ENCODE data around the gene CFAP20DC. TPM values are rescaled to one million over a fixed set of nuclear protein-coding genes. Genes with fewer than 3 reads are reported as not detected.
"Not testable (repeated sequence)": the region's sequence is repeated elsewhere in the genome, so short reads cannot be mapped to it uniquely, and the experiment has no call there.

Gene CFAP20DC
- total RNA-seq, 2 donors from 2014 or later: 0.08 to 0.24 TPM

GRCh38 chr3:58720526-58720925, 329.3 kb downstream of the CFAP20DC start:
- DNase-seq (no peak), ATAC-seq (no peak)
- intact Hi-C loops (cut with DNase I): no loop called here

DNA sequence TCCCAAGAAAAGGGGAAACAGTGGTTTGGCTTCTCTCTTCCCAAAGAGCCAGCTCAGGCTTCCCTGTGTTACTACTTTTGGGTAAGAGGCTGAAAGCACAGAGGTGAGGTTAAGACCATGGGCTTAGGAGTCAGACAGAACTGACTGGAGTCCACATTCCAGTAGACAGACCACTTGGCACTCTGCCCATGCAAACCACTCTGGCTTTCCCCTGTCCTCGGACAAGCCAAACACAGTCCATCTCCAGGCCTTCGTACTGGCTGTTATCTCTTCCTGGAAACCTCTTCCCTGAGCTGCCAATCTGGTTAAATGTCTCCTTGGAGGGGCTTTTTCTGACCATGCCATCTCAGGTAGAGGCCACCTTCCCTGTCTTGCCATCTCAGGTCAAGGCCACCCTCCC, 330.1 kb downstream of the CFAP20DC start:
- DNase-seq (no peak), ATAC-seq (no peak)
- intact Hi-C loops (cut with DNase I): no loop called here

DNA sequence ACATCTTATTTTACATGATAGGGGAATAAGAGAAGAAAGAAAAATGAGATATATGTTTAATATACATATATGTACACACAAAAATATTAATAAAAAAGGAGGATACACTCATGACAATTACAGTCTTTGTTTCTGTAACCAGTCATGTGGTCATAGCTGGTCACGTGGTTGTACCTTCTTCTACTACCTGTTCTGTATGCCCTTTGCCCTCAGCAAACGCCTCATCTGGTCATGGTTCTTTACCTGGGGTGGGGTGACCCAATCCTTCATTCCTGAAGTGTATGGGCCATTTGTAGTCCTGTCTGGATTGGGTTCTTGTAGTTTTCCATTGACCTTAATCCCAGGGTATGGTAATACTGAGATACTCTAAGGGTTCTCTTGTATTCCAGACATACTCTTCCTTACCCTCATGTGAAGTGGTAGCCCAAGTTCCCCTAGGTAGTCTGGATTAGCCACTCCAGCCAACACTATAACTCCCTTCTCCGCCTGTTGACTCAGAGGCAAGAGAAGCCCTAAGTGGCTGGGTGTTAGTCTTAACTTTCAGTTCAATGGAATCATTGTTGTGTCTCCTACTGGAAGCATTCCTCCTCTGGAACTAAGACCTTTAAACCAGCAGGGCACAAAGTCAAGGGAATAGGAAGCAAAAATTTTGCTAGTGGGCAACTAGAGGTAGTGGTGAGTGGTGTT, 336.0 kb downstream of the CFAP20DC start:
- ATAC-seq (no peak), DNase-seq (no peak)
- intact Hi-C loops (cut with DNase I): no loop called here

DNA sequence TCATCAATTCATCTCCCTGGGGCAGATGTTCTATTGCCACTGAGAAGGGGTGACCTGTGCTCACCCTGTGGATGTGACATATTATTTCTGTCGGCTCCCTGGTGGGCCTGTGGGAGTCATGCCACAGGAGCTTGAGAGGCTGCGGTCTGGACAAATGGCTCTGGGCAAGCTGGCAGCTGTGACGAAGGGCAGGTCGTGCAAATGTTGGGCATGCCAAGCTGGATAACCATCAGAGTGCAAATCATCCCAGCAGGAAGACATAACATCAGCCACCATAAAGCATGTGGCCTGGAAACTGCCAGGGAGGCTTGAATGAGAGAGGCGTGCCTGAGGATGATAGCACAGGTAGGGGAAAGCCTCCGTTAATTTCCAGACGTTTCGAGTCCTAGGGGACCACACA, 338.0 kb downstream of the CFAP20DC start:
- intact Hi-C loops (cut with DNase I): no loop called here
- ATAC-seq (no peak), DNase-seq (no peak)

- intact Hi-C loops (cut with DNase I); ATAC-seq; DNase-seq: not testable (repeated sequence)
Observed at GRCh38 chr3:58708983-58709382, 340.8 kb downstream of the CFAP20DC start.

DNA sequence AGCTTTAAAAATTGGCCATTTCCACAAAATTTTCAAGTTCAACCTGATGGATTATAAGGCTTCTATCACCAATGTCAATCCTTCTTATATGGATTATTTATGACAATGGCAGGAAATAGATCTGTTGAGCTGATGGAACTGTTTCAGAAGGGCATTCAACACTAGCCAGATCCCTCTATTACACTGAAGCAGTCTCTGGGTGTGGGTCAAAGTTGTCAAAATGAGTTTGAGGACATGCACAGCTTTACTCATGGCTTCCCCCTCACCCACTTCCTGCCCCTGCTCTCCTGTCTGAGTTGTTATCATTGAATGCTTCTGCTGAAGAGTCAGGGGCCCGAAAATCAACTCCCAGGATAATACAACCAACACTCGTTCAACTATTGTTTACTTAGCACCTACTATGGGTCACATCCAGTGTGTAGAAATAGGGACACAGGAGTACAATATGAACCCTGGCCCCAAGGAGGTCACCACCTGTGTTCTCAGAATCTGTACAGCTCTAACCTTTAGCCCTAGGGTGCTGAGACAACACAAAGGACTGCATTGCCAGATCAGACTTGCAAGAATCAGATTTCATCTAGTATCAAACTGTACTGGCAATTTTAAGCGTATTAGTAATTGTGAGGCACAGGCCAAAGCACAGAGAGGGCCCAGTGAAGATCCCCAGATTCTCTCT, 341.6 kb downstream of the CFAP20DC start:
- DNase-seq (no peak), ATAC-seq (no peak)

GRCh38 chr3:58707390-58707930, 342.4 kb downstream of the CFAP20DC start:
- DNase-seq: no peak
- no peak for ATAC-seq

More for the DNA sequence above, 341.6 kb downstream of the CFAP20DC start:
- intact Hi-C loops (cut with DNase I): no loop called here

GRCh38 chr3:58706395-58707167, 343.2 kb downstream of the CFAP20DC start:
- intact Hi-C loops (cut with DNase I): no loop called here
- DNase-seq (no peak), ATAC-seq (no peak)

More at GRCh38 chr3:58707390-58707930, 342.4 kb downstream of the CFAP20DC start:
- intact Hi-C loops (cut with DNase I): no loop called here

GRCh38 chr3:58704745-58705144, 345.1 kb downstream of the CFAP20DC start:
- ATAC-seq (no peak), DNase-seq (no peak)
- intact Hi-C loops (cut with DNase I): no loop called here

- DNase-seq; ATAC-seq; intact Hi-C loops (cut with DNase I): not testable (repeated sequence)
Observed at GRCh38 chr3:58704304-58704703, 345.5 kb downstream of the CFAP20DC start.

DNA sequence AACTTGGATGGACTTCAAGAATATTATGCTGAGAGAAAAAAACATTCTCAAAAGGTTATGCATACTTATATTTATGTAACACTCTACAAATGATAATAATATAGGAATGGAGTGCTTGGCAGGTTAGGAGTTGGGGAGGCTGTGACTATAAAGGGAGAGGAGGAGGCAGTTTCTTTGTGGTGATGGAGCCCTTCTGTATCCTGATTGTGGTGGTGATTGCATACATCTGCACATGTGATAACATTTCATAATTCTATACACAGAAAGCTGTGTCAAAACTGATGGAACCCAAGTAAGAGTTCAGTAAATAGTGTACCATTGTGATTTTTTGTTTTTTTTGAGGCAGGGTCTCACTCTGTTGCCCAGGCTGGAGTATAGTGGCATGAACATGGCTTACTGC, 351.6 kb downstream of the CFAP20DC start:
- DNase-seq: no peak
- ATAC-seq: no peak
- intact Hi-C loops (cut with DNase I): no loop called here

DNA sequence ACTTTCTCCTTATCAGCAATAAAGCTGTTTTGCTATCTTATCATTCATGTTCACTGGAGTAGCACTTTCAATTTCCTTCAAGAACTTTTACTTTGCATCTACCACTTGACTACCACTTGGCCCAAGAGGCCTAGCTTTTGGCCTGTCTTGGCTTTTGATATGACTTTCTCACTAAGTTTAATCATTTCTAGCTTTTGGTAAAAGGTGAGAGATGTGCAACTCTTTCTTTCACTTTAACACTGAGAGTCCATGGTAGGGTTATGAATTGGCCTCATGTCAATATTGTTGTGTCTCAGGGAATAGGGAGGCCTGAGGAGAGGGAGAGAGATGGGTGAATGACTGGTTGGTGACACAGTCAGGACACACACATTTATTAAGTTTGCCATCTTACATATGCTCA, 352.3 kb downstream of the CFAP20DC start:
- DNase-seq: no peak
- ATAC-seq: no peak
- intact Hi-C loops (cut with DNase I): no loop called here

GRCh38 chr3:58696813-58697212, 353.0 kb downstream of the CFAP20DC start:
- ATAC-seq; DNase-seq; intact Hi-C loops (cut with DNase I): not testable (repeated sequence)

DNA sequence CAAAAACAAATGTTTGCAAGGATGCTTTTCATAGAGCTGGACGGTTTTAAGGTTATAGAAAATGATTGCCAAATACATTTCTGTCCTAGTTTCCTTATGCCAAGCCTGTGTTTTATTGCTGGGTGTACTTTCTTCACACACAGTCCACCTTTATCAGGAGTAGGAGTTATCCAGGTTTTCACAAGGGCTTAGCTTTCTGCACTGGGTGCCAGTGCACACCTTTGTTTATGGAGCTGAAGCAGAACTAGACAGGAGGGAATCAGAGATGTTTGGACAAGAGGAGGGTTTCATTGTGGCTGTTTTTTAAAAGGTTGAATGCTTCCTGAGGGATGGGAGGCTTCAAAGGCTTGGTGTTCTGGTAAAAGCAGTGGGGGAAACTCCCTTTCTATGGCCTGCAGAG, 353.7 kb downstream of the CFAP20DC start:
- no peak for DNase-seq
- ATAC-seq: no peak
- intact Hi-C loops (cut with DNase I): no loop called here

- ATAC-seq; intact Hi-C loops (cut with DNase I): not testable (repeated sequence)
Observed at GRCh38 chr3:58695284-58695683, 354.5 kb downstream of the CFAP20DC start.

GRCh38 chr3:58693940-58694850, 355.6 kb downstream of the CFAP20DC start:
- no peak for DNase-seq
- intact Hi-C loops (cut with DNase I): no loop called here
- no peak for ATAC-seq

More at GRCh38 chr3:58695284-58695683, 354.5 kb downstream of the CFAP20DC start:
- not testable (repeated sequence) for DNase-seq

DNA sequence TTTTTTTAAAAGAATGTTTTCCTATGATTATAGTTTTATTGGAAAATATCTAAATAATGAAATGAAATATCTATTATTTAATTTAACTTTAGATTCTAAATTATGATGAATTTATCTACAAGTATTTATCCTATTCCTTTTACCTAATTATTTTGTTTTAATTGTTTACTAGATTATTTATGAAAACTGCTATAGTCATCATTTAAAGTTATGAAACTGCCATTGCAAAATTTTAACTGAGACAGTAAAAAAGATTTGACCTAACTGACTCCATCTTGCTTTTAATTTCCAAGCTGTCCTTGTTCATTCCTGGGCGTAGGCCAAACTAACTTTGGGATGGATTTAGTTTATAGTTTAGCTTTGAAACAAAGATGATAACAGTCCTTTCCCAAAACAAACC, 357.3 kb downstream of the CFAP20DC start:
- intact Hi-C loops (cut with DNase I): no loop called here
- DNase-seq (no peak), ATAC-seq (no peak)

Data from left cardiac atrium (tissue), 4 donors.